OCI-LY1 (cell line): Measurements from ENCODE around the gene GAK.

Experiments
- H2AFZ ChIP-seq: fragments of 200-600 bp; sonication (generic), shearing (Covaris generic); 2 replicates; pipeline ENCODE4 v1.6.0; 2014; ENCODE audit warnings: antibody characterized with exemption, mild to moderate bottlenecking, low read length
- H3F3A ChIP-seq: fragments of 200-600 bp; sonication (generic), shearing (Covaris generic); 2 replicates; pipeline ENCODE4 v1.6.0; 2014; ENCODE audit warnings: mild to moderate bottlenecking, antibody characterized with exemption, low read length, moderate library complexity; ENCODE audit not compliant: insufficient read depth
- H3K27ac ChIP-seq: fragments of 200-600 bp; sonication (generic); 2 replicates; pipeline ENCODE4 v1.5.1; 2014; ENCODE audit warnings: low read length, mixed run types, mild to moderate bottlenecking, low read depth; ENCODE audit not compliant: poor library complexity, severe bottlenecking
- H3K27me3 ChIP-seq: fragments of 200-600 bp; sonication (generic); 2 replicates; pipeline ENCODE4 v1.6.0; 2014; ENCODE audit warnings: antibody characterized with exemption, mild to moderate bottlenecking, low read length, moderate library complexity; ENCODE audit not compliant: insufficient read depth
- H3K36me3 ChIP-seq: fragments of 200-600 bp; sonication (generic); 2 replicates; pipeline ENCODE4 v1.6.1; 2014; ENCODE audit warnings: mild to moderate bottlenecking, antibody characterized with exemption, low read length, moderate library complexity, mixed read lengths; ENCODE audit not compliant: insufficient read depth
- H3K4me1 ChIP-seq: fragments of 200-600 bp; sonication (generic); 2 replicates; pipeline ENCODE4 v1.5.1; 2014; ENCODE audit warnings: mild to moderate bottlenecking, low read length, moderate library complexity; ENCODE audit not compliant: insufficient read depth, severe bottlenecking
- H3K4me2 ChIP-seq: fragments of 200-600 bp; sonication (generic), shearing (Covaris generic); 2 replicates; pipeline ENCODE4 v1.6.1; 2014; ENCODE audit warnings: low read length
- H3K4me3 ChIP-seq: fragments of 200-600 bp; sonication (generic); 2 replicates; pipeline ENCODE4 v1.5.1; 2014; ENCODE audit warnings: low read length, low read depth, mild to moderate bottlenecking, mixed read lengths; ENCODE audit not compliant: poor library complexity, severe bottlenecking
- H3K79me2 ChIP-seq: fragments of 200-600 bp; shearing (Covaris generic); 2 replicates; pipeline ENCODE4 v1.6.1; 2016; ENCODE audit warnings: mixed run types, low read length, mixed read lengths; ENCODE audit not compliant: insufficient read depth
- H3K9ac ChIP-seq: fragments of 200-600 bp; sonication (generic), shearing (Covaris generic); 2 replicates; pipeline ENCODE4 v1.6.1; 2014; ENCODE audit warnings: mild to moderate bottlenecking, low read length, mixed read lengths
- H3K9me2 ChIP-seq: fragments of 200-600 bp; sonication (generic), shearing (Covaris generic); 2 replicates; pipeline ENCODE4 v1.6.1; 2014; ENCODE audit warnings: low read depth, mild to moderate bottlenecking, low read length, mixed read lengths
- H3K9me3 ChIP-seq: fragments of 200-600 bp; shearing (Covaris generic); 2 replicates; pipeline ENCODE4 v1.6.1; 2014; ENCODE audit warnings: low read length, mixed read lengths
- H4K20me1 ChIP-seq: fragments of 200-600 bp; sonication (generic), shearing (Covaris generic); 2 replicates; pipeline ENCODE4 v1.6.0; 2016; ENCODE audit warnings: mild to moderate bottlenecking, low read length; ENCODE audit not compliant: insufficient read depth
- CTCF ChIP-seq: fragments of 200-600 bp; sonication (generic), shearing (Covaris generic); IDR thresholded peaks from 2 replicates; pipeline ENCODE4 v1.5.1; 2017; ENCODE audit warnings: mild to moderate bottlenecking, antibody characterized with exemption, low read length, moderate library complexity, mixed read lengths
- EZH2 ChIP-seq: fragments of 200-600 bp; sonication (generic), shearing (Covaris generic); IDR thresholded peaks from 2 replicates; pipeline ENCODE4 v1.8.0; 2017; ENCODE audit warnings: borderline replicate concordance, mixed run types, mild to moderate bottlenecking, antibody characterized with exemption, low read length, moderate library complexity, mixed read lengths

Gene GAK

GRCh38 chr4:957581-958313, 25.6 kb upstream of the GAK start:
- H3K36me3 ChIP-seq = no peaks in the 10 kb centered on the region; the same call in 1 of the 2 replicates
- no peak overlapping the region for H3K27ac ChIP-seq

GRCh38 chr4:957231-957580, 25.1 kb upstream of the GAK start:
- Histone ChIP-seq H3K27ac (no peak overlapping the region), H3K36me3 (no peaks in the 10 kb centered on the region; the same call in 1 of the 2 replicates)
- TF ChIP-seq CTCF (no peak), EZH2 (no peak)

More at GRCh38 chr4:957581-958313, 25.6 kb upstream of the GAK start:
- Histone ChIP-seq H3K4me1 (peaks cover 3% of the 10 kb centered on the region), H3K79me2 (no peaks in the 10 kb centered on the region), H3K9me3 (no peaks in the 10 kb centered on the region), H3K9me2 (no peaks in the 10 kb centered on the region), H3K9ac (no peak overlapping the region), H2AFZ (no peak overlapping the region), H3K4me3 (no peak overlapping the region), H3F3A (no peaks in the 10 kb centered on the region), H3K27me3 (no peaks in the 10 kb centered on the region), H3K4me2 (no peak overlapping the region), H4K20me1 (no peaks in the 10 kb centered on the region)
- TF ChIP-seq CTCF (no peak), EZH2 (no peak)

GRCh38 chr4:956531-957230, 24.6 kb upstream of the GAK start:
- Histone ChIP-seq H3K27ac (no peak overlapping the region), H3F3A (no peaks in the 10 kb centered on the region), H3K9me3 (no peaks in the 10 kb centered on the region), H3K36me3 (no peaks in the 10 kb centered on the region; the same call in 1 of the 2 replicates), H3K4me1 (no peaks in the 10 kb centered on the region), H3K4me3 (no peak overlapping the region), H3K79me2 (no peaks in the 10 kb centered on the region), H3K9me2 (no peaks in the 10 kb centered on the region), H3K4me2 (no peak overlapping the region), H2AFZ (no peak overlapping the region), H4K20me1 (no peaks in the 10 kb centered on the region), H3K9ac (no peak overlapping the region), H3K27me3 (no peaks in the 10 kb centered on the region)
- TF ChIP-seq CTCF (no peak), EZH2 (no peak)

More at GRCh38 chr4:957231-957580, 25.1 kb upstream of the GAK start:
- no peak overlapping the region for H3K4me2 ChIP-seq
- H3K79me2 ChIP-seq = no peaks in the 10 kb centered on the region
- no peak overlapping the region for H2AFZ ChIP-seq
- no peaks in the 10 kb centered on the region for H3K27me3 ChIP-seq
- H3F3A ChIP-seq = no peaks in the 10 kb centered on the region
- no peaks in the 10 kb centered on the region for H4K20me1 ChIP-seq
- H3K9ac ChIP-seq = no peak overlapping the region
- peaks cover 3% of the 10 kb centered on the region for H3K4me1 ChIP-seq
- H3K4me3 ChIP-seq = no peak overlapping the region
- no peaks in the 10 kb centered on the region for H3K9me3 ChIP-seq
- H3K9me2 ChIP-seq = no peaks in the 10 kb centered on the region
